Stimulated activated CD8-positive, alpha-beta memory T cell treated with anti-CD3 and anti-CD28 coated beads, Interleukin-12 subunit alpha, Interleukin-12 subunit beta, amount 100 ng/mL, for 1 hour (primary cell): Measurements from ENCODE around the gene SGCD.

ENCODE experiments used
- DNase-seq: peaks from one replicate; pipeline ENCODE4 v3.0.0-alpha.2; 2020; ENCODE audit warnings: low read depth

SGCD gene

DNA sequence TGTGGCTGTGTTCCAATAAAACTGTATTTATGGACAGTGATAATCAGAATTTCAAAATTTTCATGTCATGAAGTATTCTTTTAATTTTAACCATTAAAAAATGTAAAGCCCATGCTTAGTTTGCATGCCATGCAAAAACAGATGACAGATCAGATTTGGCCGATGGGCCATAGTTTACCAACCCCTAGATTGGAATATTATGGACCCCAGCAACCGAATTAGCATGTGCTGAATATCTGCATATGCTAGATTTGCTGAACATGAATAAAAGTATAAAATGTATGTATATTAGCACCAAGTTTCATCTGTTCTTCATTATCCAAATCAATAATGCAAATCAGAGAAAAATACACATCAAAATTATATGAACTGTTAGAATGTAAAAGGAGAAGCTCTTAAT is 364.6 kb downstream of the SGCD start:
- DNase-seq = no peak

DNA sequence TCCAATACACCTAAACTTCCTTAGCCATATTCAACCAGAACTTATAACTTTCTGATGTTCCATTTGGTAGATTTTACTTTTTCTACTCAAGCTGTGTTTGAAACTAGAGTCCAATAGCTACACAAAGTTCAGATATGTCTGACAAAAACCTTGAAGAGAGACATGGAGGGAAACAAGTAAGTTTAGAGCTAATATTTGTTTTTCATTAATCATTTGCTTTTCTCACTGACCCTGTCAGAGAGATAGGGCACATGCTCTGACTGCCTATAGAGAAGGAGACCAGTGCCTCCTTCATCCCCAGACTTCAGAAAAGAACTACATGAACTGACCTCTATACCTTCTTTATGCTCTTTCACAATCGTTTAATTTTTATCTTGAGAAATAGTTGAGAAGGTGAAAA is 366.1 kb downstream of the SGCD start:
- no peak for DNase-seq

DNA sequence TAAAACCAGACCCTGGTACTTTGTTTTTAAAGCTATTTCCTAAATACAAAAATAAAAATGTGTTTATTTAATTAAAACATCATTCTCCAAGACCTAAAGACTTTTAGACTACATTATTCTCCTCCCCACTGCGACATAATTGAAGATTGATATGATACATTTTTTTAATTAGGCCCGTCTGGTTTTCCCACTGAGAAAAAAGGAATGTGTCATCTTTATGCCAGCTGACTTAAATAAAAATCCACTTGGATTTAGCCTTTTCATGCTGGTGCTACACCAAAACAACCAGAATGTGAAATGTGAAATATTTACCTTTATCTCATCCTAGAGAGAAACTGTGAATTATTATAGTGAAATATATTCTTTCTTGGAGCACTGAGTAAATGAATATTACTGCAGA is 367.6 kb downstream of the SGCD start:
- DNase-seq = no peak

DNA sequence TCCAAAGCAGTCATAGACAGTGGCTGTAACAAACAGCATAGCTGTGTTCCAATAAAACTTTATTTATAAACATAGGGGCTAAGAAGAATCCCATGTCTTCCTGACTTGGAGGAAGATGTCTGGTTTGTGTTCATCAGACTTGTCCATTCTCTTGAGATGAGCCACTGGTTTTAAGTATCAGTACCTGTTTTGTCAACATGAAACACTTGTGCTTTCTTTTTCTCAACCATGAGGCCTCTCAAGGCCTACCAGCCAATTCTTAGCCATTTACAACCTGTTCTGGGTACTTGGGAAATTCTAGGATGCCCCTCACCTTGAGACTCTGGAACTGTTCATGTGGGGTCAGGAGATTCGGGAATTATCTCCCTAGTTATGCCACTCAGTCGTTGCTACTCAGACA is 368.8 kb downstream of the SGCD start:
- DNase-seq = no peak

DNA sequence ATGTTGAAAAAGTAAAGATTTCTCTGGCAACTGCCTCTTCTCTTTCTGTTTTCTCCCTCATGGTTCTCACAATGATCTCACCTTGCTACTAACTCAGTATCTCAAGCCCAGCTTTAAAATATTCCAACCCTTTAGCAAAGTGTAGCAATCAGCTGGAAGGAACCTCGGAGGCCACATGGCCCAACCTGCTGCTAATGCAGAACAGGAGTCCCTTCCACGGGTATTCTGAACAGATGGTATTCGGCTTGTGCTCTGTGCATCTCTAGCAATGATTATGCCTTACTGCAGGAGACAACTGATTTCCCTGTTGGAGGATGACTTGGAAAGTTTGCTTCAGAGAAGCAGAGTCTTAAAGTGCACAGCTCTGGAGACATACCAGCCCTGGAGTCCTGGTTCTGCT is 371.4 kb downstream of the SGCD start:
- DNase-seq = no peak

- DNase-seq = no peak
Measured at GRCh38 chr5:156699147-156699546, 372.2 kb downstream of the SGCD start.

DNA sequence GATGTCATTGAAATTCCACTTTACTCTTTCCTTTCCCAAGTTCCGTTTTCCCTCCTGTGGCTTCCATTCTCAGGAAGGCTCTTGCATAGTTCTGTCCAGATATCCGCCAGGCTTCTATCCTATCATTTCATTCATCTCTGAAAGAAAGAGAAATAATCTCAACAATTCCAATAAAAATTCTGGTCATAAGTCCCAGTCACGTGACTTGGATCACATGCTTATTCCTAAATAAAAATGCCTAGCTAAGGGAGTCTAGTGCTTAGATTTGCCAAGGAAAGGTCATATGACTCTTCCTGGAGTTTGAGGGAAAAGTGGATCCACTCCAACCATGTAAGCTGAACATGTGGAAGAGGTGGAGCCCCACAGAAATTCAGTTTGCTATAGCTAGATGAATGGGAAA is 377.2 kb downstream of the SGCD start:
- DNase-seq = no peak

DNA sequence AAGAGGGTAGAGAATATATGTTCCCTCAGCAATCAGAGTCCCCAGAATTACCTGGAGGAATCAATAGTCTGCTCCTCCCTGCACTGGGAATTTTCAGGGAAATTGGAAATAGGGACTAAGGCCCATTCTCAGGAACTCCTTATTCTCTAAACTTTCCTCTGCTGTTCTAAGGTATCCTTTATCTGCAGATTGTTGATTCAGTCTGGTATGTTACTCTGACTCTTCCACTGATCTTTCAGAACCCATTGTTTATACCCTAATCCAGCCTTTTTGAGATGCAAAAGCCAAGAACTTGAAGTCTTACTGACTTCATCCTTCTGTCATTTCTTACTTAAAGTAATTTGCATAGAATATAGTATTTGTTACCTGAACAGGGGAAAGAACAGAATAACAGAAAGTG is 379.7 kb downstream of the SGCD start:
- no peak for DNase-seq

- DNase-seq = no peak
Measured at GRCh38 chr5:156707750-156708149, 380.8 kb downstream of the SGCD start.

- no peak for DNase-seq
Measured at GRCh38 chr5:156715287-156715686, 388.3 kb downstream of the SGCD start.

- no peak for DNase-seq
Measured at GRCh38 chr5:156716591-156717380, 389.8 kb downstream of the SGCD start.

GRCh38 chr5:156718985-156719384 is 392.0 kb downstream of the SGCD start:
- DNase-seq = no peak

GRCh38 chr5:156722358-156722757 is 395.4 kb downstream of the SGCD start:
- DNase-seq = no peak

- DNase-seq = no peak
Measured at GRCh38 chr5:156735477-156735876, 408.5 kb downstream of the SGCD start.

GRCh38 chr5:156741516-156741915 is 414.6 kb downstream of the SGCD start:
- DNase-seq = no peak

DNA sequence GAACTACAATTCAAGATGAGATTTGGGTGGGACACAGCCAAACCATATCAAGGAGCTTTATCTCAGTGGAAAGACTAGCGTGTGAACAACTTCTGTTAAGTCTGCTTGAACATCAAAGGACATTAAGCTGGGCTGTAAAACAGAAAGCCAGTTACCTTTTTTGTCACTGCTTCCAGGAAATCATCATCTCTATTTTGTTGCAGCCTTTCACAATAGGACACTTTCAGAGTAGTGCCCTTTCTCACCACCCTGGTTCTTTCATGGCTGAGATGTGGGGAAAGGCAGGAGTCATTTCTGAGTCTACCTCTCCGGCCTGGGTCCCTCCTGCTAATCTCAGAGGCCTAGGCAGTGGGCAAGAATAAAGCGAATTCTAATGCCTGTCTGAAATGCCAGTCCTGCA is 426.9 kb downstream of the SGCD start:
- no peak for DNase-seq

DNA sequence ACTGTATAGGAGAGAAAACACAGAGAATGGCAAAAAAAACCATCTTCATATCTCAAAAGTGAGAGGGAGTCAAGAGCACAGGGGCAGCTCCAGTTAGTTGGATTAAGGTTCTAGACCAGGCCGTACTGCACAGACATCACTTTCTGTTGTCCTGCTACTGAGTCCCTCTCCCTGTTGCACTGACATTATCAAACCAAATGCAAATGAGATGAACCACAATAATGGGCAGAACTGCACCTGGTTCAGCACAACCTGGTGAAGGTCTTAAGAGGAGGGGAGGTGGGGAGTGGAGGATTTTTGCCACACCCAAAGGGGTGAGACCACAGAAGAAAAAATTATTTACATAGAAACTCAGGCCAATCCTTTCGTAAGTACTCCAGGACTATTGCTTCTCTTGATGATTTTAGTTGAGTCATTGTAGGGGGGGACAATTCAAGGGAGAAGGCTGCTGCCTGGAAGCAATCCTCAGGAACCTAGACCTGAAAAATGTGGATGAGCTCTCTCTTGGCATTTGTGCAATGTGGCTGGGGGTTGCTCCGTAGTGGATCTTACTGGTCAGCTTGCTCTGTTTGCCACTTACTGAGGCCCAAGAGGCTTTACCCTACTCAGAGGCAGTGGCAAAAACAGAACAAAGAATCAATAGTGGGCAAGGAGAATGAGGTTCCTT is 428.6 kb downstream of the SGCD start:
- DNase-seq = no peak

DNA sequence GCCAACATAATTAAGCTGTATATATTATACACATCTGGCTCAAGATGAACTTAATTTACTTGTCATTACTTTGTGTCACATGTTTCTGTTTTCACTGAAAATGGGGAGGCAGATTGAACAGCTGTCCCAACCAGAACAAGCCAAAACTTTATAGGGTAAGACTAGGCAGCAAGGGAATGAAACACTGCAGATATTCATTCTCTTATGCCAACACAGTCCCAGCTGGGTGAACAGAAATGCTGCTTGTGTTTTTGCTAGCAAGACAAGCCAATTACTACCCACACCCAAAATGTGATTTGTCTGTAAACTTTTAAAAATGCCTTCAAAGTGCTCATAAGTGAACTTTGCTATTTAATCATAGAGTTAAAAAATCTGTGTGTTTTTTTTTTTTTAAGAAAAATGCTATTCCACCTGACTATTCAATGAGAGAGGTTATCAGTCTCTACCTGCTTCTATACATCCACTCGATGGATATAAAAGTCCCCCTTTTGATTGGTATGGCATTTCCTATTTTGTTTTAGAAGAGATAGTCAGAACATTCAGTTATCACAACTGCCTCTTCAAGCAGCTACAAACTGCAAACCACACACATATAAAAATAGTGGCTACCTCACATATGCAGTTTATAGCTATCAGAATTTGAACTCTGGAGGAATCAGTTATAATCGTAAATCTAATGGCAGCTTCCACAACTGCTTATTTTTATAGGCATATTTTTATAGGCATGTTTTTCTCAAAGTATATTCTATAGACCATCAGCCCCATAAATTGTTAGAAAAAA is 431.2 kb downstream of the SGCD start:
- no peak for DNase-seq

GRCh38 chr5:156759156-156759555 is 432.2 kb downstream of the SGCD start:
- no peak for DNase-seq

DNA sequence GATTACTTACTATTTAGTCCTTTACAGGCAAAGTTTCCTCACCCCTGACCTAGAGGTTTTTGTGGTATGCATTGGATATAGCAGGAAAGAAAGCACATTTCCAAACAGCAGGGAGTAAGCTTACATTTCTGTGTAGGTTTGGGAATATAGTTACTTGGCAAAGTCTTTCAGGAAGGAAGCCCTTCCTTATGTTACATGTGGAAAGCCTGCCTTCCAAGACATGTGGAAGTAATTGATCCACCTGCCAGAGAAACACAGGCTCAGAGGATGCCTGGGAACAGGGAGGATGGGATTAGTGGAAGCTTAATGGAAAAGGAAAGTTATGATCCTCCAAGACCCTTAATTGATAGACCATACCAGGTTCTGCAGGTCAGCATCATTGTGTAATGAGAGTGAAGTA is 435.8 kb downstream of the SGCD start:
- no peak for DNase-seq

DNA sequence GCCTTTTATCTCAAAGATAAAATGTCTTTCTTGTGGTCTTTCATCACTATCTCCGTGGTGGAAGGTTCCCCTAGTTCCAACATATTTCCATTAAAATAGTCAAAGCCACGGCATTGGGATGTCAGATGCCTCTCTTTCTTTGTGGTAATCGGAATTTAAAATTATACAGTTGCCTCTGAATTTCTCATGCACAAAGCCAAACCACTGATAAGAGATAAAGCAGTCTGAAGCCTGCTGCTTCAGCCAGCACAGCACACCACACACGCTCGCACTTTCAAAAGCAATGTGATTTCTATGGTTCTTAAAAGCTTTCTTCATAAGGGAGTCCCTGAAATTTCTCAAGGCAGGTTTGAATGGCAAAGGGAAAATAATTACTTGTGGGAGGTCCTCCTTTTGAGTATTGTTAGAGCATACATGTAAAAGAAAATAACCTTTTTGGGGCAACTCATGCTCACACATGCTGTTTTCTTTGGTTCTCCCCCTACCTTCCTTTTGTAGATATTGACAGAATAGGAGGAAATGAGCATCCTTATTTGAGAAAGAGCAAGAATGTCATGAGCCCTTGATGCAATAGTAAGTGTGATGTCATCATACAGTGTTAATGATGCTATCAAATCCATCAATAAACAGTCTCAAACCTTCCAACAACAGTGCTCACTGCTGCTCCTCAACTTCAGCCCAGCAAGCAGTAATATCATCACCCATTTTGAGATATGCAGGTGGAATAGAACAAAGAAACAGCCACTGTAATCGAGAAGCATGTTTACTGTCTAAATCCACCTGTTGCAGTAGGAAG is 437.4 kb downstream of the SGCD start:
- no peak for DNase-seq

DNA sequence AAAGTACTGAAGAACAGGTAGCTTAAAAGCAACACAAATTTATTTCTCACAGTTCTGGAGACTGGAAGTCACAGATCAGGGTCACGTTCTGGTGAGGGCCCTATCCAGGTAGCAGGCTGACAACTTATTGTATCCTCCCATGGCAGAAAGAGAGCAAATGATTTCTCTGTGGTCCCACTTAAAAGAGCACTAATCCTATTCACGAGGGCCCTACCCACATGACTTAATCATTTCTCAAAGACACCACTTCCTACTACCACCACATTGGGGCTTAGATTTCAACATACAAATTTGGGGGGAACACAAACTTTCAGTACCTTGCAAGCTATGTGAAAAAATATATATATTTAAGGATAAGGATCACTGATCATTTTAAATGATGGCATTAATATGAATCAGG is 447.3 kb downstream of the SGCD start:
- DNase-seq = no peak
